Measurements from ENCODE around the gene RER1. TPM values are rescaled to one million over a fixed set of nuclear protein-coding genes. Genes with fewer than 3 reads are reported as not detected.

Gene RER1
- total RNA-seq, 2 experiments from 2014 or later = 60.5 to 138 TPM

DNA sequence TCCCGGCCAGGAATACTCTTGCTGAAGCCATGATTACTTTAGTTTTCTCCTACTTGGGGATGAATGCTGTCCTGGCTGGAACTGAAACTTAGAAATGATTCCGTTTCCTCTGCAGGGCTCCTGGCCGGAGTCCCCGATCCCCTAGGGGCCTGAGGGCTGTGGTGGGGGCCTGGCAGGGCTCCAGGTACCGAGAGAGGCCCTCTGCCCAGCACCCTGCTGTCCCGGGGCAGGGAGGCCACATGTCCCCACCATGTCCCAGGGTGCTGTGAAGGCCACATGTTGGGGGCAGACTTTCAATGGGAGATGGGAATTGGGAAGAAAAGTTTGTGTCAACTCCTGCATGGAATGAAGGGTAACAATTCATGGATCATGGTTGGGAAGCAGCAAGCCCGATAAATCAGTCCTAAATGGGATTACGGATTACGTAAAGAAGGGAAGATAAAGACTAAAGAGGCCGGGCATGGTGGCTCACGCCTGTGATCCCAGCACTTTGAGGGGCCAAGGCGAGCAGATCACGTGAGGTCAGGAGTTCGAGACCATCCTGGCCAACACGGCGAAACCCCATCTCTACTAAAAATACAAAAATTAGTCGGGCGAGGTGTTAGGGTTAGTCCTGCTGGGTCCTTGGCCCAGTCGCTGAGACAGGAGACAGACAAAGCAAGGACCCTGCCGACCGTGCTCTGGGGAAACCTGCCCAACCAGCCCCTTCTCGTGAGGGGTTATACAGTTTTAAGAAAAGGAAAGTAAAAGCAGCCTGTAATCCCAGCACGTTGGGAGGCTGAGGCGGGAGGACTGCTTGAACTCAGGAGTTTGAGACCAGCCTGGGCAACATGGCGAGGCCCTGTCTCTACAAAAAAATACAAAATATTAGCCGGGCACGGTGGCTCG, 37.8 kb upstream of the RER1 start:
- CTCF ChIA-PET (ENCODE audit: unreplicated experiment) = no interaction called here
- no peak for TF ChIP-seq CTCF (conservative IDR thresholded peaks at IDR 0.05; ENCODE audit: low read length)
- TF ChIP-seq EZH2phosphoT487 (IDR thresholded peaks at IDR 0.05; ENCODE audit: borderline replicate concordance, low read depth, low read length) = no peak
- BruUV-seq (replicated peaks) = no TSS peak

GRCh38 chr1:2354511-2355372, 36.9 kb upstream of the RER1 start:
- no peaks in the 10 kb centered on the region for H3K9me3 ChIP-seq (ENCODE audit: low read length)
- CTCF ChIA-PET (ENCODE audit: unreplicated experiment) = no interaction called here

More for the DNA sequence above, 37.8 kb upstream of the RER1 start:
- intact Hi-C loops (cut with micrococcal nuclease; ENCODE audit: unreplicated experiment) = no loop called here
- Histone ChIP-seq H4K20me1 (ENCODE audit: insufficient read depth, low read length) (no peaks in the 10 kb centered on the region), H3K4me1 (ENCODE audit: insufficient read depth, low read length, poor library complexity, severe bottlenecking) (no peaks in the 10 kb centered on the region), H3K4me3 (ENCODE audit: low read depth, low read length, poor library complexity, severe bottlenecking) (no peak overlapping the region), H3K27ac (ENCODE audit: low read depth, low read length, poor library complexity, severe bottlenecking) (no peak overlapping the region), H3K4me2 (ENCODE audit: low read length) (no peak overlapping the region), H3K79me2 (ENCODE audit: insufficient read depth, low read depth, low read length) (no peaks in the 10 kb centered on the region), H3K9me3 (ENCODE audit: low read length) (no peaks in the 10 kb centered on the region), H3K36me3 (ENCODE audit: insufficient read depth, low read length) (no peaks in the 10 kb centered on the region), H2AFZ (ENCODE audit: low read length) (no peak overlapping the region), H3K9me2 (ENCODE audit: insufficient read depth, low read length) (no peaks in the 10 kb centered on the region)
- POLR2A ChIA-PET = no interaction called here
- DNase-seq (ENCODE audit: low spot score) = no peak

More at GRCh38 chr1:2354511-2355372, 36.9 kb upstream of the RER1 start:
- intact Hi-C loops (cut with micrococcal nuclease; ENCODE audit: unreplicated experiment) = no loop called here
- Histone ChIP-seq H4K20me1 (ENCODE audit: insufficient read depth, low read length) (no peaks in the 10 kb centered on the region), H3K4me3 (ENCODE audit: low read depth, low read length, poor library complexity, severe bottlenecking) (no peak overlapping the region), H3K79me2 (ENCODE audit: insufficient read depth, low read depth, low read length) (no peaks in the 10 kb centered on the region), H3K9me2 (ENCODE audit: insufficient read depth, low read length) (no peaks in the 10 kb centered on the region), H3K36me3 (ENCODE audit: insufficient read depth, low read length) (no peaks in the 10 kb centered on the region), H3K4me2 (ENCODE audit: low read length) (no peak overlapping the region), H3K4me1 (ENCODE audit: insufficient read depth, low read length, poor library complexity, severe bottlenecking) (no peaks in the 10 kb centered on the region), H3K27ac (ENCODE audit: low read depth, low read length, poor library complexity, severe bottlenecking) (no peak overlapping the region), H2AFZ (ENCODE audit: low read length) (no peak overlapping the region)
- no peak for DNase-seq (ENCODE audit: low spot score)
- POLR2A ChIA-PET = no interaction called here
- BruUV-seq (replicated peaks) = no TSS peak
- TF ChIP-seq CTCF (conservative IDR thresholded peaks at IDR 0.05; ENCODE audit: low read length) = no peak
- no peak for TF ChIP-seq EZH2phosphoT487 (IDR thresholded peaks at IDR 0.05; ENCODE audit: borderline replicate concordance, low read depth, low read length)
